ENCODE data around the gene CARS2.

The CARS2 gene

GRCh38 chr13:110715395-110716246 lies 9.7 kb upstream of the CARS2 start:
- TF ChIP-seq CTCF (IDR thresholded peaks at IDR 0.05; ENCODE audit: low read depth, low read length, missing control alignments): no peak
- H3K4me3 ChIP-seq (ENCODE audit: low read depth, low read length): peak overlapping the region; percentile 97
- in situ Hi-C loops (cut with HindIII; ENCODE audit: low sequenced_read_pairs): no loop called here
- DNase-seq (ENCODE audit: low read depth): peak; percentile 100

- TF ChIP-seq CTCF (IDR thresholded peaks at IDR 0.05; ENCODE audit: low read depth, low read length, missing control alignments): no peak
These were observed 9.0 kb upstream of the CARS2 start for GRCh38 chr13:110714797-110715394.

GRCh38 chr13:110713981-110714796 lies 8.3 kb upstream of the CARS2 start:
- in situ Hi-C loops (cut with HindIII; ENCODE audit: low sequenced_read_pairs): no loop called here
- TF ChIP-seq CTCF (IDR thresholded peaks at IDR 0.05; ENCODE audit: low read depth, low read length, missing control alignments): peak; percentile 16

More at GRCh38 chr13:110714797-110715394, 9.0 kb upstream of the CARS2 start:
- in situ Hi-C loops (cut with HindIII; ENCODE audit: low sequenced_read_pairs): no loop called here
- no peak for DNase-seq (ENCODE audit: low read depth)
- peak overlapping the region; percentile 93 for H3K4me3 ChIP-seq (ENCODE audit: low read depth, low read length)

GRCh38 chr13:110713642-110713952 lies 7.7 kb upstream of the CARS2 start, which contains the start of gene ING1:
Gene ING1 (plus strand): TSS chr13:110713700. CDS start chr13:110714150, 450 bp downstream.
- no peak for TF ChIP-seq CTCF (IDR thresholded peaks at IDR 0.05; ENCODE audit: low read depth, low read length, missing control alignments)
- DNase-seq (ENCODE audit: low read depth): no peak
- H3K4me3 ChIP-seq (ENCODE audit: low read depth, low read length): peak within 1 kb of the TSS; percentile 93
- in situ Hi-C loops (cut with HindIII; ENCODE audit: low sequenced_read_pairs): no loop called here

More at GRCh38 chr13:110713981-110714796, 8.3 kb upstream of the CARS2 start:
- H3K4me3 ChIP-seq (ENCODE audit: low read depth, low read length): peak overlapping the region; percentile 93
- no peak for DNase-seq (ENCODE audit: low read depth)

- in situ Hi-C loops (cut with HindIII; ENCODE audit: low sequenced_read_pairs): no loop called here
- H3K4me3 ChIP-seq (ENCODE audit: low read depth, low read length): peak overlapping the region; percentile 93
- DNase-seq (ENCODE audit: low read depth): peak; percentile 99
- TF ChIP-seq CTCF (IDR thresholded peaks at IDR 0.05; ENCODE audit: low read depth, low read length, missing control alignments): no peak
These were observed 7.1 kb upstream of the CARS2 start for GRCh38 chr13:110712849-110713641.

Measured in astrocyte of the cerebellum (primary cell).